SK-N-SH (cell line): ENCODE measurements around the gene CALML6. TPM values are rescaled to one million over a fixed set of nuclear protein-coding genes. Genes with fewer than 3 reads are reported as not detected.

Experiments
- CTCF ChIA-PET: fragments of 300-600, 350-600 bp; formaldehyde crosslinking; extraction: SDS; loops from one replicate; lab custom pipeline; 2021; lab: Yijun Ruan, JAX
- POLR2A ChIA-PET: fragments of 350-600 bp; sonication (Branson Sonifier 250); formaldehyde crosslinking; extraction: SDS; loops from one replicate; lab custom pipeline; 2020; ENCODE audit warnings: antibody characterized with exemption, inconsistent platforms; lab: Yijun Ruan, JAX
- DNase-seq: peaks from one replicate; pipeline ENCODE4 v3.0.0; 2012
- H2AFZ ChIP-seq: fragments of 200-600 bp; sonication (generic); 2 replicates; pipeline ENCODE4 v1.8.1; 2016; ENCODE audit warnings: antibody characterized with exemption, mild to moderate bottlenecking, low read depth
- H3F3A ChIP-seq: fragments of 200-600 bp; sonication (generic); replicated peaks from 2 replicates; pipeline ENCODE3; 2016; ENCODE audit warnings: antibody characterized with exemption, mild to moderate bottlenecking; ENCODE audit not compliant: insufficient read depth
- H3K27ac ChIP-seq, 2 experiments: fragments of 200-500 bp in 1 of 2; fragments of 200-600 bp in 1 of 2; sonication (Bioruptor generic) in 1 of 2; sonication (generic), shearing (Covaris generic) in 1 of 2; 2 replicates each; pipeline versions ENCODE4 v1.5.1 to v1.6.1; 2014 to 2016; ENCODE audit warnings: low read depth in 2 of 2, inconsistent platforms in 1 of 2, low read length in 1 of 2, mild to moderate bottlenecking in 1 of 2, mixed read lengths in 1 of 2
- H3K27me3 ChIP-seq: fragments of 200-600 bp; sonication (generic), shearing (Covaris generic); 2 replicates; pipeline ENCODE4 v1.6.1; 2016; ENCODE audit warnings: mixed run types; ENCODE audit not compliant: insufficient read depth
- H3K36me3 ChIP-seq, 2 experiments: fragments of 200-500 bp in 1 of 2; fragments of 200-600 bp in 1 of 2; sonication (Bioruptor generic) in 1 of 2; sonication (generic) in 1 of 2; replicated peaks in 1 of 2; 2 replicates each; pipeline versions ENCODE3 to v1.5.1; 2014 to 2016; ENCODE audit warnings: low read length in 1 of 2, mild to moderate bottlenecking in 1 of 2; ENCODE audit not compliant: insufficient read depth in 2 of 2, control insufficient read depth in 1 of 2
- H3K4me1 ChIP-seq, 2 experiments: fragments of 200-500 bp in 1 of 2; fragments of 200-600 bp in 1 of 2; sonication (Bioruptor generic) in 1 of 2; sonication (generic), shearing (Covaris generic) in 1 of 2; 2 replicates each; pipeline versions ENCODE4 v1.5.1 to v1.6.1; 2014 to 2016; ENCODE audit warnings: low read depth in 1 of 2, low read length in 1 of 2, mixed run types in 1 of 2; ENCODE audit not compliant: insufficient read depth in 2 of 2, control insufficient read depth in 1 of 2
- H3K4me2 ChIP-seq: fragments of 200-600 bp; sonication (generic), shearing (Covaris generic); 2 replicates; pipeline ENCODE4 v1.6.1; 2017; ENCODE audit warnings: mixed run types
- H3K4me3 ChIP-seq, 2 experiments: fragments of 200-500 bp in 1 of 2; fragments of 200-600 bp in 1 of 2; sonication (Bioruptor generic) in 1 of 2; sonication (generic), shearing (Covaris generic) in 1 of 2; 2 replicates each; pipeline versions ENCODE4 v1.5.1 to v1.8.1; 2014 to 2016; ENCODE audit warnings: low read depth in 2 of 2, inconsistent platforms in 1 of 2, low read length in 1 of 2, mild to moderate bottlenecking in 1 of 2, mixed read lengths in 1 of 2, moderate library complexity in 1 of 2
- H3K79me2 ChIP-seq: fragments of 200-600 bp; sonication (generic); 2 replicates; pipeline ENCODE4 v1.8.1; 2017; ENCODE audit warnings: mild to moderate bottlenecking; ENCODE audit not compliant: insufficient read depth
- H3K9ac ChIP-seq: fragments of 200-600 bp; sonication (generic); 2 replicates; pipeline ENCODE4 v1.6.1; 2017; ENCODE audit warnings: mixed run types
- H3K9me2 ChIP-seq: fragments of 200-600 bp; sonication (generic); 2 replicates; pipeline ENCODE4 v1.6.1; 2017; ENCODE audit warnings: mixed run types
- H3K9me3 ChIP-seq: fragments of 200-600 bp; sonication (generic); 2 replicates; pipeline ENCODE4 v1.6.1; 2017; ENCODE audit warnings: mixed run types, mild to moderate bottlenecking, moderate library complexity
- H4K20me1 ChIP-seq: fragments of 200-600 bp; sonication (generic); 2 replicates; pipeline ENCODE4 v1.6.1; 2017; ENCODE audit warnings: mild to moderate bottlenecking, mixed run types; ENCODE audit not compliant: insufficient read depth
- GABPA ChIP-seq: IDR thresholded peaks from 2 replicates; pipeline ENCODE4 v1.4.0; 2012; ENCODE audit warnings: low read depth, mild to moderate bottlenecking
- NRF1 ChIP-seq: IDR thresholded peaks from 2 replicates; pipeline ENCODE4 v1.6.1; 2012; ENCODE audit warnings: low read depth, mild to moderate bottlenecking, low read length
- POLR2AphosphoS5 ChIP-seq: IDR thresholded peaks from 2 replicates; pipeline ENCODE4 v1.6.1; 2012; ENCODE audit warnings: low read depth, low read length
- RAD21 ChIP-seq: IDR thresholded peaks from 2 replicates; pipeline ENCODE4 v1.6.1; 2012; ENCODE audit warnings: mild to moderate bottlenecking, low read length
- RCOR1 ChIP-seq: fragments of 150-350 bp; IDR thresholded peaks from 2 replicates; pipeline ENCODE4 v1.6.1; 2017; ENCODE audit warnings: antibody characterized with exemption, low read length
- RFX5 ChIP-seq: IDR thresholded peaks from 2 replicates; pipeline ENCODE4 v1.6.1; 2012; ENCODE audit warnings: mild to moderate bottlenecking, improper control_type of control experiment, low read length
- SMC3 ChIP-seq: IDR thresholded peaks from 2 replicates; pipeline ENCODE4 v1.6.1; 2012; ENCODE audit warnings: low read depth, low read length, improper control_type of control experiment
- TAF1 ChIP-seq: IDR thresholded peaks from 2 replicates; pipeline ENCODE4 v1.6.1; 2012; ENCODE audit warnings: low read depth, mild to moderate bottlenecking, low read length, moderate library complexity, borderline replicate concordance
- WGBS: methylation state at CpG from one replicate; pipeline ENCODE4 v1.1.6; 2017; ENCODE audit warnings: low lambda C conversion rate; 5-methylcytosine and 5-hydroxymethylcytosine counted together
- polyA plus RNA-seq, 3 experiments: library from polyadenylated mRNA; depleted of rRNA; stranded (reverse); fragments of >200 nt; gene quantifications; 2 replicates each; pipeline ENCODE4 v1.2.3, GENCODE V29; 2012
- TF ChIP-seq, protein P1 (sequence below): IDR thresholded peaks from 2 replicates; pipeline ENCODE4 v1.4.0; 2012; ENCODE audit warnings: low read depth, borderline replicate concordance
- TF ChIP-seq, protein P2 (sequence below): IDR thresholded peaks from 2 replicates; pipeline ENCODE4 v1.4.0; 2012; ENCODE audit warnings: low read depth
- TF ChIP-seq, protein P3 (sequence below): fragments of 200-600 bp; sonication (generic); IDR thresholded peaks from 2 replicates; pipeline ENCODE4 v1.6.1; 2017; ENCODE audit warnings: antibody characterized with exemption, mild to moderate bottlenecking, moderate library complexity
- TF ChIP-seq, protein P4 (sequence below): IDR thresholded peaks from 2 replicates; pipeline ENCODE4; 2012
- TF ChIP-seq, protein P5 (sequence below): IDR thresholded peaks from 2 replicates; pipeline ENCODE4 v1.6.1; 2012; ENCODE audit warnings: mild to moderate bottlenecking, low read depth, low read length, moderate library complexity

The CALML6 gene
- polyA plus RNA-seq, 1 of the 3 experiments (the other 2 are of a cell fraction) = 0.87 TPM

DNA sequence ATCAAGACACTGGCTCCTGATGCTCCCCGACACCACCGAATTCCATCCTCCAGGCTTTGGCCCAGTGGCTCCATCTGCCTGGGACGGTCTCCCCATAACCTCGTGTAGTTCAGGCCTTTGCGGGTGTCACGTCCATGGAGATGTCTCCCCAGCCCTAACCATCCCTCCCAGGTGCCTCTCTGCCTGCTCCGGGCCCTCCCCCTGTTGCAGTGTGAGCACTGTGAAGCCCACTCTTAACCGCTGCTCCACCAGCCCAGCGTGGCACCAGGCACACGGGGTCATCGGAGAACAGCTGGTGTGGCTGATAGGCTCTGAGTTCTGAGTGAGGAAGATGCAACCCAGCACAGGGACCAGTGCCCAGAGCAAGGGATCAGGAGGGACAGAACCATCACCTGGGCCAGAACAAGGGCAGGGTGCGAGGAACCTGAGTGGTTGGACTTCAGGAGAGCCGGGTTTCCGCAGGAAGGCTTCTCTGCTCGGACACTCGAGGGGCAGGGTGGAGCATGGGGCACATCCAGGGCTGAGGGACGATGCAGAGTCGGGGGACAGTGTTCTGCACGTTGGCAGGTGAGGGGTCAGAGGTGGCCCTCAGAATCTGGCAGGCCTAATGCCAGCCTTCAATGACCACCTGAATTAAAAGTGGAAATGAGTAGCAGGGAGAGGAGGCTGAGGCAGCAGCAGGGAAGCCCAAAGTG is 21.6 kb upstream of the CALML6 start:
- H3K79me2 ChIP-seq = peaks cover 28% of the 10 kb centered on the region
- ChIA-PET CTCF (interaction anchor here (6.9 kb wide), 1 partner anchor 13 kb away, joined by 51 read pairs; no protein-coding TSS in a partner anchor), POLR2A (no interaction called here)
- no peak overlapping the region for H3K27ac ChIP-seq
- peaks cover 10% of the 10 kb centered on the region for H3F3A ChIP-seq
- H3K4me1 ChIP-seq = peaks cover 0 to 35% of the 10 kb centered on the region in 2 experiments; a peak in 3 of 4 replicates
- no peak overlapping the region for H3K4me2 ChIP-seq
- no peak for TF ChIP-seq POLR2AphosphoS5
- TF ChIP-seq, protein P1, sequence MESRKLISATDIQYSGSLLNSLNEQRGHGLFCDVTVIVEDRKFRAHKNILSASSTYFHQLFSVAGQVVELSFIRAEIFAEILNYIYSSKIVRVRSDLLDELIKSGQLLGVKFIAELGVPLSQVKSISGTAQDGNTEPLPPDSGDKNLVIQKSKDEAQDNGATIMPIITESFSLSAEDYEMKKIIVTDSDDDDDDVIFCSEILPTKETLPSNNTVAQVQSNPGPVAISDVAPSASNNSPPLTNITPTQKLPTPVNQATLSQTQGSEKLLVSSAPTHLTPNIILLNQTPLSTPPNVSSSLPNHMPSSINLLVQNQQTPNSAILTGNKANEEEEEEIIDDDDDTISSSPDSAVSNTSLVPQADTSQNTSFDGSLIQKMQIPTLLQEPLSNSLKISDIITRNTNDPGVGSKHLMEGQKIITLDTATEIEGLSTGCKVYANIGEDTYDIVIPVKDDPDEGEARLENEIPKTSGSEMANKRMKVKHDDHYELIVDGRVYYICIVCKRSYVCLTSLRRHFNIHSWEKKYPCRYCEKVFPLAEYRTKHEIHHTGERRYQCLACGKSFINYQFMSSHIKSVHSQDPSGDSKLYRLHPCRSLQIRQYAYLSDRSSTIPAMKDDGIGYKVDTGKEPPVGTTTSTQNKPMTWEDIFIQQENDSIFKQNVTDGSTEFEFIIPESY = no peak
- TF ChIP-seq, protein P2, sequence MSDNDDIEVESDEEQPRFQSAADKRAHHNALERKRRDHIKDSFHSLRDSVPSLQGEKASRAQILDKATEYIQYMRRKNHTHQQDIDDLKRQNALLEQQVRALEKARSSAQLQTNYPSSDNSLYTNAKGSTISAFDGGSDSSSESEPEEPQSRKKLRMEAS = no peak
- TF ChIP-seq GABPA = no peak
- TF ChIP-seq, protein P3, sequence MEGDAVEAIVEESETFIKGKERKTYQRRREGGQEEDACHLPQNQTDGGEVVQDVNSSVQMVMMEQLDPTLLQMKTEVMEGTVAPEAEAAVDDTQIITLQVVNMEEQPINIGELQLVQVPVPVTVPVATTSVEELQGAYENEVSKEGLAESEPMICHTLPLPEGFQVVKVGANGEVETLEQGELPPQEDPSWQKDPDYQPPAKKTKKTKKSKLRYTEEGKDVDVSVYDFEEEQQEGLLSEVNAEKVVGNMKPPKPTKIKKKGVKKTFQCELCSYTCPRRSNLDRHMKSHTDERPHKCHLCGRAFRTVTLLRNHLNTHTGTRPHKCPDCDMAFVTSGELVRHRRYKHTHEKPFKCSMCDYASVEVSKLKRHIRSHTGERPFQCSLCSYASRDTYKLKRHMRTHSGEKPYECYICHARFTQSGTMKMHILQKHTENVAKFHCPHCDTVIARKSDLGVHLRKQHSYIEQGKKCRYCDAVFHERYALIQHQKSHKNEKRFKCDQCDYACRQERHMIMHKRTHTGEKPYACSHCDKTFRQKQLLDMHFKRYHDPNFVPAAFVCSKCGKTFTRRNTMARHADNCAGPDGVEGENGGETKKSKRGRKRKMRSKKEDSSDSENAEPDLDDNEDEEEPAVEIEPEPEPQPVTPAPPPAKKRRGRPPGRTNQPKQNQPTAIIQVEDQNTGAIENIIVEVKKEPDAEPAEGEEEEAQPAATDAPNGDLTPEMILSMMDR = no peak
- no peak for TF ChIP-seq TAF1
- no peak for TF ChIP-seq SMC3
- no peak for DNase-seq
- H3K36me3 ChIP-seq = peaks cover 0 to 5% of the 10 kb centered on the region in 2 experiments
- no peak overlapping the region for H2AFZ ChIP-seq
- no peak overlapping the region for H3K4me3 ChIP-seq
- no peaks in the 10 kb centered on the region for H3K27me3 ChIP-seq
- 92% methylated on average over 14 of the region's 19 CpGs for WGBS
- no peaks in the 10 kb centered on the region for H3K9me2 ChIP-seq
- no peak overlapping the region for H3K9ac ChIP-seq
- no peaks in the 10 kb centered on the region for H3K9me3 ChIP-seq
- peaks cover 15% of the 10 kb centered on the region for H4K20me1 ChIP-seq

DNA sequence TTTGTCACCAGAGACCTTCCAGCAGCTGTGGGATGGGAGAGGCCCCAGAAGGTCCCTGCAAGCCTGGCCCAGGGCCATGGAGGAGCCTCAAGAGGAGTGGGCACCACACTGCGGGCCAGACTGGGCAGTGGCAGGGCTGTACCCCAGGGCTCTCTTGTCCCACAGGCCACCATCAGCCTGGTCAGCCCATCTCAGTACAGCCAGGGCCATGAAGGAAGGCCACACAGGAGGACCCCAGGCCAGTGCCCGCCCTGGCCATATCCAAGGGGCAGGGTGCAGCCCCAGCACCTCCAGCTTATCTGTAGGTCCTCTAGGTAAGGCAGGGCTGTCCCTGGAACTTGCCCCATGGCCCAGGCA is 21.1 kb upstream of the CALML6 start:
- CTCF ChIA-PET = interaction anchor here (6.9 kb wide), 1 partner anchor 13 kb away, joined by 51 read pairs; no protein-coding TSS in a partner anchor
- Histone ChIP-seq H3F3A (peaks cover 10% of the 10 kb centered on the region), H3K4me2 (no peak overlapping the region), H3K27ac (no peak overlapping the region), H3K9ac (no peak overlapping the region), H3K4me1 (peaks cover 0 to 30% of the 10 kb centered on the region in 2 experiments; a peak in 3 of 4 replicates), H3K27me3 (no peaks in the 10 kb centered on the region), H3K9me3 (no peaks in the 10 kb centered on the region), H3K9me2 (no peaks in the 10 kb centered on the region), H2AFZ (no peak overlapping the region), H3K36me3 (peaks cover 0 to under 1% of the 10 kb centered on the region in 2 experiments), H4K20me1 (peaks cover 9% of the 10 kb centered on the region), H3K79me2 (peaks cover 23% of the 10 kb centered on the region), H3K4me3 (no peak overlapping the region)
- POLR2A ChIA-PET = no interaction called here
- WGBS = no CpG with 5 or more reads among the region's 2 CpGs
- no peak for DNase-seq
- TF ChIP-seq, protein P3 = no peak
- no peak for TF ChIP-seq RCOR1
- TF ChIP-seq, protein P4, sequence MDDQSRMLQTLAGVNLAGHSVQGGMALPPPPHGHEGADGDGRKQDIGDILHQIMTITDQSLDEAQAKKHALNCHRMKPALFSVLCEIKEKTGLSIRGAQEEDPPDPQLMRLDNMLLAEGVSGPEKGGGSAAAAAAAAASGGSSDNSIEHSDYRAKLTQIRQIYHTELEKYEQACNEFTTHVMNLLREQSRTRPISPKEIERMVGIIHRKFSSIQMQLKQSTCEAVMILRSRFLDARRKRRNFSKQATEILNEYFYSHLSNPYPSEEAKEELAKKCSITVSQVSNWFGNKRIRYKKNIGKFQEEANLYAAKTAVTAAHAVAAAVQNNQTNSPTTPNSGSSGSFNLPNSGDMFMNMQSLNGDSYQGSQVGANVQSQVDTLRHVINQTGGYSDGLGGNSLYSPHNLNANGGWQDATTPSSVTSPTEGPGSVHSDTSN = no peak
- no peak for TF ChIP-seq RAD21
- no peak for TF ChIP-seq POLR2AphosphoS5
- no peak for TF ChIP-seq NRF1
- no peak for TF ChIP-seq RFX5
- TF ChIP-seq, protein P5, sequence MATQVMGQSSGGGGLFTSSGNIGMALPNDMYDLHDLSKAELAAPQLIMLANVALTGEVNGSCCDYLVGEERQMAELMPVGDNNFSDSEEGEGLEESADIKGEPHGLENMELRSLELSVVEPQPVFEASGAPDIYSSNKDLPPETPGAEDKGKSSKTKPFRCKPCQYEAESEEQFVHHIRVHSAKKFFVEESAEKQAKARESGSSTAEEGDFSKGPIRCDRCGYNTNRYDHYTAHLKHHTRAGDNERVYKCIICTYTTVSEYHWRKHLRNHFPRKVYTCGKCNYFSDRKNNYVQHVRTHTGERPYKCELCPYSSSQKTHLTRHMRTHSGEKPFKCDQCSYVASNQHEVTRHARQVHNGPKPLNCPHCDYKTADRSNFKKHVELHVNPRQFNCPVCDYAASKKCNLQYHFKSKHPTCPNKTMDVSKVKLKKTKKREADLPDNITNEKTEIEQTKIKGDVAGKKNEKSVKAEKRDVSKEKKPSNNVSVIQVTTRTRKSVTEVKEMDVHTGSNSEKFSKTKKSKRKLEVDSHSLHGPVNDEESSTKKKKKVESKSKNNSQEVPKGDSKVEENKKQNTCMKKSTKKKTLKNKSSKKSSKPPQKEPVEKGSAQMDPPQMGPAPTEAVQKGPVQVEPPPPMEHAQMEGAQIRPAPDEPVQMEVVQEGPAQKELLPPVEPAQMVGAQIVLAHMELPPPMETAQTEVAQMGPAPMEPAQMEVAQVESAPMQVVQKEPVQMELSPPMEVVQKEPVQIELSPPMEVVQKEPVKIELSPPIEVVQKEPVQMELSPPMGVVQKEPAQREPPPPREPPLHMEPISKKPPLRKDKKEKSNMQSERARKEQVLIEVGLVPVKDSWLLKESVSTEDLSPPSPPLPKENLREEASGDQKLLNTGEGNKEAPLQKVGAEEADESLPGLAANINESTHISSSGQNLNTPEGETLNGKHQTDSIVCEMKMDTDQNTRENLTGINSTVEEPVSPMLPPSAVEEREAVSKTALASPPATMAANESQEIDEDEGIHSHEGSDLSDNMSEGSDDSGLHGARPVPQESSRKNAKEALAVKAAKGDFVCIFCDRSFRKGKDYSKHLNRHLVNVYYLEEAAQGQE = no peak
